ENCODE measurements around the gene CEP126. TPM values are rescaled to one million over a fixed set of nuclear protein-coding genes. Genes with fewer than 3 reads are reported as not detected.

CEP126 gene
- total RNA-seq, 1 experiment from 2014 or later, result 2.6 TPM

GRCh38 chr11:102007567-102008437 is 93.0 kb downstream of the CEP126 start:
- DNase-seq (ENCODE audit: low read depth), result peak; percentile 56

- DNase-seq (ENCODE audit: low read depth), result peak; percentile 92
Measured at GRCh38 chr11:102010776-102011494, 96.1 kb downstream of the CEP126 start.

- DNase-seq (ENCODE audit: low read depth), result peak; percentile 21
Measured at GRCh38 chr11:102012946-102013345, 98.1 kb downstream of the CEP126 start.

- DNase-seq (ENCODE audit: low read depth), result no peak
Measured at GRCh38 chr11:102014756-102015155, 99.9 kb downstream of the CEP126 start.

- DNase-seq (ENCODE audit: low read depth), result no peak
Measured at GRCh38 chr11:102017026-102017425, 102.2 kb downstream of the CEP126 start.

- DNase-seq (ENCODE audit: low read depth), result no peak
Measured at GRCh38 chr11:102026217-102026616, 111.4 kb downstream of the CEP126 start.

GRCh38 chr11:102026959-102027358 is 112.1 kb downstream of the CEP126 start:
- DNase-seq (ENCODE audit: low read depth), result no peak

- DNase-seq (ENCODE audit: low read depth), result no peak
Measured at GRCh38 chr11:102036757-102037156, 121.9 kb downstream of the CEP126 start.

GRCh38 chr11:102046841-102047240 is 132.0 kb downstream of the CEP126 start:
- DNase-seq (ENCODE audit: low read depth), result no peak

- DNase-seq (ENCODE audit: low read depth), result peak; percentile 74
Measured at GRCh38 chr11:102047305-102047924, 132.6 kb downstream of the CEP126 start, which contains the start of gene CFAP300. CFAP300 (plus strand) TSS chr11:102047437; CDS start chr11:102047471, 34 bp downstream.

Other genes with a start within 250 kb of the CEP126 start
- gene ANGPTL5, start 1.5 kb downstream of the CEP126 start, total RNA-seq (2014; rRNA removed; shearing (Covaris generic)), result not detected in 2 replicates
- gene CFAP300, start 132.4 kb downstream of the CEP126 start, total RNA-seq (2014; rRNA removed; shearing (Covaris generic)), result 1.6 and 3.2 TPM in 2 replicates
- 55.1 and 72.7 TPM in 2 replicates for gene YAP1, start 195.4 kb downstream of the CEP126 start, total RNA-seq (2014; rRNA removed; shearing (Covaris generic))

All from RPMI7951 (cell line).